ENCODE data around the gene MAT2B.

The MAT2B gene

GRCh38 chr5:163562071-163562470, 56.7 kb downstream of the MAT2B start:
- DNase-seq = no peak

DNA sequence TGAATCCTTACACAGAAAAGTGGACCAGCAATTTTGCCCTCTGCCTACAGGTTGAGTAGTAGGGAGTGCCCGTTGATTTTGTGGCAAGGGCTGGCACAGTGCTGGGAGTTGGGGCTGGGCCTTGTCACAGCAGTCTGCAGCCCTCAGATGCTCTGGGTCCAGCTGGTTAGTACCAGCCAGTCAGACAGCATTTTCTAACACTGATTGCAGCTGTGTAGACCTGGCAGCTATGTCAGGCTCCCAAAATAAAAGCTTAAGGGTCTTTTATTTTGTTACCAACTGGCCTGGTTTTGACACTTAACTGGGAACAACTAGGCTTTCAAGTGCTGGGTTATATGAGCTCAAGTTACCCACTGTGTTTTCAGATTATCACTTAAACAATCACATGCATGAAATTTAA, 57.7 kb downstream of the MAT2B start:
- DNase-seq = no peak

- DNase-seq = no peak
These were observed 58.5 kb downstream of the MAT2B start for GRCh38 chr5:163563880-163564279.

- DNase-seq = peak; percentile 79
These were observed 59.0 kb downstream of the MAT2B start for GRCh38 chr5:163564321-163564938.

GRCh38 chr5:163565492-163565891, 60.1 kb downstream of the MAT2B start:
- DNase-seq = no peak

GRCh38 chr5:163565931-163566608, 60.7 kb downstream of the MAT2B start:
- peak; percentile 57 for DNase-seq

- no peak for DNase-seq
These were observed 61.3 kb downstream of the MAT2B start for GRCh38 chr5:163566678-163567077.

GRCh38 chr5:163567811-163568210, 62.4 kb downstream of the MAT2B start:
- no peak for DNase-seq
